Tibial nerve (tissue), 4 donors: Measurements from ENCODE around the gene ZBED5. TPM values are rescaled to one million over a fixed set of nuclear protein-coding genes. Genes with fewer than 3 reads are reported as not detected.
A peak's percentile ranks its signal among the peaks of the same experiment; 100 is the strongest.

ENCODE experiments used
- DNase-seq, 2 donors: peaks; one replicate each; pipeline ENCODE4 v3.0.0-alpha.2; 2019; ENCODE audit warnings: low spot score in 2 of 2
- H3K27ac ChIP-seq, 4 donors: fragments of 200-600 bp; sonication (generic) in 3 of 4; one replicate each; pipeline ENCODE4 v1.5.1; 2017 to 2019; ENCODE audit warnings: mild to moderate bottlenecking in 1 of 4
- H3K27me3 ChIP-seq, 2 donors: fragments of 200-600 bp; sonication (generic) in 1 of 2; one replicate each; pipeline versions ENCODE4 v1.5.1 to v1.6.0; 2017 to 2019
- H3K36me3 ChIP-seq, 3 donors: fragments of 200-600 bp; sonication (generic); one replicate each; pipeline ENCODE4 v1.5.1; 2018 to 2019
- H3K4me1 ChIP-seq, 4 donors: fragments of 200-600 bp; sonication (generic) in 3 of 4; one replicate each; pipeline ENCODE4 v1.5.1; 2017 to 2019
- H3K4me3 ChIP-seq, 4 donors: fragments of 200-600 bp; sonication (generic) in 3 of 4; one replicate each; pipeline ENCODE4 v1.5.1; 2017 to 2019; ENCODE audit warnings: mild to moderate bottlenecking in 1 of 4, moderate library complexity in 1 of 4
- H3K9me3 ChIP-seq, 4 donors: fragments of 200-600 bp; sonication (generic) in 3 of 4; one replicate each; pipeline ENCODE4 v1.5.1; 2017 to 2019
- EP300 ChIP-seq, 2 donors: sonication (generic); formaldehyde crosslinking; IDR thresholded peaks; one replicate each; pipeline ENCODE4 v1.6.1; 2017; ENCODE audit warnings: antibody characterized with exemption in 2 of 2, mild to moderate bottlenecking in 1 of 2
- POLR2A ChIP-seq, 2 donors: fragments of 450-650 bp; IDR thresholded peaks; one replicate each; pipeline ENCODE4 v1.6.1; 2017; ENCODE audit warnings: antibody characterized with exemption in 2 of 2, mild to moderate bottlenecking in 2 of 2, moderate library complexity in 2 of 2
- WGBS, 2 donors: methylation state at CpG; one replicate each; pipeline ENCODE4 v1.1.5; 2018; 5-methylcytosine and 5-hydroxymethylcytosine counted together
- total RNA-seq, 4 donors: library from RNA; depleted of rRNA; stranded (reverse); fragments of >200 nt; gene quantifications; one replicate each; pipeline ENCODE4 v1.1.0, GENCODE V29; 2016
- TF ChIP-seq, protein P1 (sequence below), 5 experiments: fragments of 200-600 bp in 3 of 5; fragments of 450-650 bp in 2 of 5; sonication (generic) in 3 of 5; IDR thresholded peaks; one replicate each; pipeline ENCODE4 v1.5.1; 2016 to 2019; ENCODE audit warnings: antibody characterized with exemption in 5 of 5, mild to moderate bottlenecking in 3 of 5, moderate library complexity in 2 of 5

ZBED5 gene
- total RNA-seq, 4 donors from 2014 or later, result 26.2 to 35.2 (median 34.7) TPM

DNA sequence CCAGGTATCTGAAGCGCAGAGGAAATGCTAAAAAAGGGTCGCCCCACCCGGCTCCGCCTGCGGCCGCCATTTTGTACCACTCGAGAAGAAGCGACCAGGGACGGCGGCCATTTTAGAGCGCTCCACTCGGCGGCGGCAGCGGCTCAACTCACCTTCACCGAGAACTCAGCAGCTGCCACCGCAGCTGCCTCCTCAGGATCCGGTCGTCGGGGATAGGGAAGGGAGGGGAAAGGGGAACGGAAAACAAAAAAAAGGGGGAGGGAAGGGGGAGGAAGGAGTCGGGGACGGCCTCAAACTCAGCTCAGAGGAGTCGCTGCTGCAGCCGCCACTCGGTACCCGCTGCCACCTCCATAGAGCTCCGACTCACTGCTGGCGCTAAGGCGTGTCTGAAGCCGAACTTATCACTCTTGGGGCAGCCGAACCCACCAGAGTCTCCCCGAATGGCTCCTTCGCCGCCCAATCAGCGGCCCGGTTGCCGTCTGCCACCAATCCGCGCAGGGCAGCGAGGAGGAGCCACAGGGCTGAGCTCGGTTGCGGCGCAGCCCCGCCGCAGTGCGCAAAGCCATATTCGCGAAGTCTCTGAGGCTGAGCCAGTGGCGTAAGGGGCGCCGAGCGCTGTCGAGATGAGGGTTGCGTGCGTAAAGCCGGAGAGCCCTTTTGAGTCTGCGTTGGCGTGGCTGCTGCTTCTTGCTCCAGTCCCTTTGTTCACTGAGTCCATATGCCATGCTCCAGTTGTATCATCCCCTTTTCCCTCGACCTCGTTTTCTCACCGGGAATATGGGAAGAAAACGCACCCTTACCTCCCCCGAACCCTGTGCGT is 49.1 kb downstream of the ZBED5 start, which contains the start of gene EIF4G2:
Gene EIF4G2, minus strand, starts transcription at position 374 of the 820 bp plus-strand sequence.
- peak within 1 kb of the TSS; percentile 83 to 99 (median 94) for H3K4me3 ChIP-seq
- peaks cover 0 to 32% (median 29%) of the 10 kb centered on the region in 3 donors for H3K36me3 ChIP-seq
- TF ChIP-seq POLR2A (IDR thresholded peaks at IDR 0.05), result peak; percentile 94 to 98
- peak in 1 of 2 donors; percentile 100 for TF ChIP-seq EP300 (IDR thresholded peaks at IDR 0.05)
- TF ChIP-seq, protein P1, sequence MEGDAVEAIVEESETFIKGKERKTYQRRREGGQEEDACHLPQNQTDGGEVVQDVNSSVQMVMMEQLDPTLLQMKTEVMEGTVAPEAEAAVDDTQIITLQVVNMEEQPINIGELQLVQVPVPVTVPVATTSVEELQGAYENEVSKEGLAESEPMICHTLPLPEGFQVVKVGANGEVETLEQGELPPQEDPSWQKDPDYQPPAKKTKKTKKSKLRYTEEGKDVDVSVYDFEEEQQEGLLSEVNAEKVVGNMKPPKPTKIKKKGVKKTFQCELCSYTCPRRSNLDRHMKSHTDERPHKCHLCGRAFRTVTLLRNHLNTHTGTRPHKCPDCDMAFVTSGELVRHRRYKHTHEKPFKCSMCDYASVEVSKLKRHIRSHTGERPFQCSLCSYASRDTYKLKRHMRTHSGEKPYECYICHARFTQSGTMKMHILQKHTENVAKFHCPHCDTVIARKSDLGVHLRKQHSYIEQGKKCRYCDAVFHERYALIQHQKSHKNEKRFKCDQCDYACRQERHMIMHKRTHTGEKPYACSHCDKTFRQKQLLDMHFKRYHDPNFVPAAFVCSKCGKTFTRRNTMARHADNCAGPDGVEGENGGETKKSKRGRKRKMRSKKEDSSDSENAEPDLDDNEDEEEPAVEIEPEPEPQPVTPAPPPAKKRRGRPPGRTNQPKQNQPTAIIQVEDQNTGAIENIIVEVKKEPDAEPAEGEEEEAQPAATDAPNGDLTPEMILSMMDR (IDR thresholded peaks at IDR 0.05), result peak in 2 of 5 experiments; percentile 32 to 39
- WGBS, 2 donors, result 0 to 1% methylated on average over 59 to 61 of the region's 65 CpGs
- H3K9me3 ChIP-seq, result no peaks in the 10 kb centered on the region
- peak; percentile 95 to 96 for DNase-seq
- peaks cover 0 to 42% (median 21%) of the 10 kb centered on the region in 4 donors for H3K4me1 ChIP-seq
- no peaks in the 10 kb centered on the region for H3K27me3 ChIP-seq
- peak within 1 kb of the TSS; percentile 97 to 100 (median 99) for H3K27ac ChIP-seq

DNA sequence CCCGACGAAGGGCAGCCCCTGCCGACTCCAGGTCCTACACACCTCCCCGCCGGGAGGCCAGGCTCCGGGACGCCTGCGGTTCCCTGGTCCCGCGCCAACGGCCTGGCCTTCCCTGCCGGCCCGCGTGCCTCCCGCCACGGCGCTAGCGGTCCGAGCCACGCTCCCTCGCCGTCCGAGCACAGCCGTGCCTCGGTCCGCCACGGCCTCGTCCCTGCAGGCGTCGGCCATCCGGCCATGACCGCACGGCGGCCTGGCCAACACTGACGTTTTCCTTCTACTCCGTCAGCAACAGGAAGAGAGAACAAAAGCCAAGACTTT is 49.7 kb downstream of the ZBED5 start:
- H3K9me3 ChIP-seq, result no peaks in the 10 kb centered on the region
- peaks cover 0 to 37% (median 35%) of the 10 kb centered on the region in 3 donors for H3K36me3 ChIP-seq
- WGBS, 2 donors, result 1 to 2% methylated on average over 19 to 36 of the region's 36 CpGs
- DNase-seq, result peak in 1 of 2 donors; percentile 14
- peaks cover 0 to 43% (median 21%) of the 10 kb centered on the region in 4 donors for H3K4me1 ChIP-seq
- H3K27me3 ChIP-seq, result no peaks in the 10 kb centered on the region
- peak overlapping the region; percentile 83 to 99 (median 94) for H3K4me3 ChIP-seq
- H3K27ac ChIP-seq, result peak overlapping the region; percentile 97 to 100 (median 99)
- TF ChIP-seq EP300 (IDR thresholded peaks at IDR 0.05), result no peak
- no peak for TF ChIP-seq POLR2A (IDR thresholded peaks at IDR 0.05)
- TF ChIP-seq, protein P1 (IDR thresholded peaks at IDR 0.05), result no peak

DNA sequence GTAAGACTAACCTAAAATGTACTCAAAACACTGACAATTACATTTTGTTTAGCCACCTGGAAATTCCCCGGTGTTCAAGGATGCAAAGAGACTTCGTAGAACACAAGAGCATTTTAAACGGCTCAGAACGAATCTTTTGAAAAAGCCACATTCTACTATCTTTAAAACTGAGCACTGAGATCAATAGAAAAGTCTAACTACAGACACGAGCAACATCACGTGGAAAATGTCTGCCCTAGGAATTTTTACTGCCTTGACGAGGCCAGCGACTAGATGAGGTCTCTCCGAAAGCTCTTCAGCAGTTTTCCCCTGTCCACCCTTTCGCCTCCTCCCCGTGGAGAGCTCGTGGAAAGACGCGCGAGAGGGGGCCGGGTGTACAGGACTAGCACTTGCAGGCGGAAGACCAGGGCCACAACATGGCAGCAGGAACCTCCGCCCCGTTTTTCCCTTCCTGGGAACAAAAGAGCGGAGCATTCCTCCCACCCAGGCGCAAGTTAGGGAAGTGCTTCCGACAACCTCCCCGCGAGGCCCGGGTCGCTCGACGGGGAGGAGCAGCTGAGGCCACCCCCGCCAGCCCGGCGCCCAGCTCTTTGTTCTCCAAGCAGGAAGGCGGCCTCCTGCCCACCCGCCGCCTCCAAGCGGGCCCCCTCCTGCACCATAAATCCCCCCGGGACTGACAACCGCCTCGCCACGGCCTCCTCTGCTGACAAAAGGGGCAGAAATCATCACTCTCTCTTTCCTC is 50.2 kb downstream of the ZBED5 start:
- no peaks in the 10 kb centered on the region for H3K27me3 ChIP-seq
- 0 to 1% methylated on average over 27 to 29 of the region's 39 CpGs for WGBS, 2 donors
- H3K4me1 ChIP-seq, result peaks cover 0 to 43% (median 21%) of the 10 kb centered on the region in 4 donors
- H3K36me3 ChIP-seq, result peaks cover 0 to 43% (median 39%) of the 10 kb centered on the region in 3 donors
- DNase-seq, result peak; percentile 39 to 45
- H3K9me3 ChIP-seq, result no peaks in the 10 kb centered on the region
- TF ChIP-seq, protein P1 (IDR thresholded peaks at IDR 0.05), result no peak
- TF ChIP-seq EP300 (IDR thresholded peaks at IDR 0.05), result peak in 1 of 2 donors; percentile 17
- no peak for TF ChIP-seq POLR2A (IDR thresholded peaks at IDR 0.05)
- H3K27ac ChIP-seq, result peak overlapping the region; percentile 97 to 100 (median 99)
- peak overlapping the region; percentile 83 to 99 (median 94) for H3K4me3 ChIP-seq

DNA sequence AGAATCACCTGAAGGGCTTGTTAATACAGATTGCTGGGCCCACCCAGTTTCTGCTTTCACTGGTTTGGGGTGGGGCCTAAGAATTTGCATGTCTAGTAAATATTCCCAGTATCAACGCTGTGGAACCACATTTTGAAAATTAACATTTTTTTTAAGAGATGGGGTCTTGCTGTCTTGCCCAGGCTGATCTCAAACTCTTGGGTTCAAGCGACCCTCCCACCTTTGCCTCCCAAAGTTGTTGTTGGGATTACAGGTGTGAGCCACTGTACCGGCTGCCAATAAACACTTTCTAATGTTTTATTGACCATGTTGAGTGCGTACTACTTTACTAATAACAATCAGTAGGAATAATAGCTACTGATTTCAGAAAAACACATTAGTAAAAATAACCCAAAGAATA is 51.6 kb downstream of the ZBED5 start:
- Histone ChIP-seq H3K27me3 (no peaks in the 10 kb centered on the region), H3K36me3 (peaks cover 5 to 57% (median 50%) of the 10 kb centered on the region in 3 donors), H3K27ac (peak overlapping the region in 1 of 4 donors; percentile 100), H3K4me1 (peaks cover 0 to 43% (median 21%) of the 10 kb centered on the region in 4 donors), H3K9me3 (no peaks in the 10 kb centered on the region), H3K4me3 (peak overlapping the region in 1 of 4 donors; percentile 94)
- TF ChIP-seq, protein P1 (IDR thresholded peaks at IDR 0.05), result no peak
- no peak for DNase-seq
- 78 to 88% methylated on average over 4 of the region's 4 CpGs for WGBS, 2 donors
